Fibroblast of skin of back (primary cell): ENCODE results near the gene ATP1B1. TPM values are rescaled to one million over a fixed set of nuclear protein-coding genes. Genes with fewer than 3 reads are reported as not detected.
A peak's percentile ranks its signal among the peaks of the same experiment; 100 is the strongest.

Experiments used
- DNase-seq: peaks from one replicate; pipeline ENCODE4 v3.0.0-alpha.2; 2013
- polyA plus RNA-seq, 2 experiments: library from polyadenylated mRNA; unstranded; fragments of 120-200 nt; gene quantifications; one replicate each; pipeline ENCODE4 v1.2.1, GENCODE V29; 2013; ENCODE audit not compliant: insufficient read length in 2 of 2

Gene ATP1B1
- polyA plus RNA-seq (2013, experiment 1 of 2; ENCODE audit: insufficient read length): 16.1 TPM
- 14.8 TPM for polyA plus RNA-seq (2013, experiment 2 of 2; ENCODE audit: insufficient read length)

- peak; percentile 81 for DNase-seq
These were observed at the start of gene ATP1B1 for GRCh38 chr1:169106095-169106920. Gene ATP1B1, plus strand, starts transcription at chr1:169106690. Its CDS starts 140 bp downstream, at chr1:169106830.

- DNase-seq: no peak
These were observed 47.1 kb upstream of the ATP1B1 start for GRCh38 chr1:169059421-169059820.

DNA sequence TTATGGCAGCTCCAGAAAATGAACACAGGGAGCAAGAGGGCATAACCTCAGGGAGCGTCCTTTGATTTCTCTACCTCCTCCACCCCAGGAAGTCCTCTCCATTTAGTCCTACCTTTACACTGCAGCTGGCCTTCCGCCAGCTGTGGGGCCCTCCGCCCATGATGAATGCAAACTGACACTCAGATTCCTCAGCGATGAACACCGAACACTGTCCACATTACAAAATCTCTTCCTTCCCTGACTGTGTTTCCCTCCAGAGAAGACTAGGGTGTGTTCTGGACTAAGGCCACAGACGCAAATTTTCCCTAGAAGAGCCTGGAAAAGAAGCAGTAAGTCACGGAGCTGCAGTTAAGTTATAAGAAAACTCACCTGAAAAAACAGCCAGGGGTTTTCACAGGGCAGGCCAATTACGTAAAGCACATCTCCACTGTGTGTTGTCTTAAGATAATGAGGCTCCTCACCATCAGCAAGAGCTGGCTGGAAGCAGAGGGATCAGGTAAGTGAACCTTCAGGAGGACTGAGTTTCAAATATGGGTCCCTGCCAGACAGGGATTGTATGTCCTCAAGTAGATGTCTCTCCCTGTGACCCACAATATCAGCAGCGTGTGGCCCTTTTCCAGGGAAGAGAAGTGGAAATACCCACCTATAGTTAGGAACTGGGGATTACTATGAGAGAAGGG, 46.3 kb upstream of the ATP1B1 start:
- DNase-seq: peak; percentile 10

DNA sequence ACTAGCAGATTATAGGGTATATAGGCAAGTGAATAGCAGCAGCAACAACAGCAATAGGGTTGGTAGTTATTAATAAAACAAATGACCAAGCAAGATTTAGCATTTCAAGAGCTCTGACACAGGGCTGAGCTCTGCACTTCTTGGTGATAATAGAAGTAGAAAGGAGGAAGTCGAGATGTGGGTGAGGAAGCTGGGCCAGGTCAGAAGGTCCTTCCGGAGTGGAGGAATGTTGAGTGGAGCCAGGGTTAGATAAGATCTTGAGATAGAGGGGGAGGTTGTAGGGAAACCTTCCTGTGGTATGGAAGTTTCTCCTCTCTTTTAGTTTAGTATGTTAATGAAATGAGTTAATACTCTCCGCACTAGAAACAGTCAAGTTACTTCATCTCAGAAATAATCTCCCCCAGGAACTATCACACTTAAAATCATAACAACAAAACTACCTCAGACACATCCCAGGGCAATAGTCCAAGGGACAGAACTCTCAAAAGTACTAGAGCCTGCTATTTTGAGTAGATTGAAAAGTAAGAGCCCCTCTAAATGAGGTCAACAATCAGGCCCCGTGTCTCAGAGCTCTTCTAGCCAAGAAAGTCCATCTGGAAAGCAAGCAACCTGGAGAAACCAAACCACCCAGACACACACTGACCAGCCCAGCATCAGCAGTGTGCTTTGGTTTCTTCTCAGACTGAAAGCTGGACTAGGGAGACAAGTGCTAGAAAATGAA, 45.4 kb upstream of the ATP1B1 start:
- DNase-seq: no peak

DNA sequence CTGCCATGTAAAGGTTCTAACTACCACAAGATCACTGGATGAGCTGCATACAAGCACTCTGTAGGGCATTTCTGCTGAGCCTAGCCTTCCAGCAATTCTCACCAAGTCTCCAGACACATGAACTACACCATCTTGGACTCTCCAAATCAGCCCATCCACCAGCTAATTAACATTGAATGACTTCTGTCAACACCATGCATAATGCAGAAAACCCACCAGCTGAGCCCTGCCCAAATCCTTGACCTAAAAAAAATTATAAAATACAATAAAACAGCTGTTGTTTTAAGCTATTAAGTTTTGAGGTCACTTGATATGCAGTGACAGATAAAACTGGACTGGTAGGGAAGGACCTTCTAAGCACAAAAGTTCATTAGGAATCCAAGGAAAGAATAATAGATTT, 44.3 kb upstream of the ATP1B1 start:
- no peak for DNase-seq

- DNase-seq: no peak
These were observed 42.4 kb upstream of the ATP1B1 start for GRCh38 chr1:169064103-169064502.

GRCh38 chr1:169070547-169070946, 35.9 kb upstream of the ATP1B1 start:
- DNase-seq: no peak

DNA sequence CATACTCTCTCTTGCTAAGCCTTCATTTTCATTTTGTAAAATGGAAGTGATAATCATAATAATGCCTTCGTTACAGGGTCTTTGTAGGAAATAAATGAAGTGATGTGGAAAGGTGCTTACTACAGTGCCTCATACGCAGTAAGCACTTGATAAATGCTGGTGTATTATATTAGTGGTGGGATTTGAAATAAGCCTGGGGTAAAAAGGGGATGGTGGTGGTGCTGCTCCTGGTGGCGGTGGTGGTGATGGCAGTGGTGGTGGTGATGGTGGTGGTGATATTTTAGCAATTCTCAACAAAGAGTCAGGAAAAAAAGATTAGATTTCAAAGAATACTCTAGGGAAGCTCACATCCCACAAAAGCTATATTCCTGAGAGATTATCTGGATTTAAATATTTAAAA, 35.5 kb upstream of the ATP1B1 start:
- DNase-seq: no peak

DNA sequence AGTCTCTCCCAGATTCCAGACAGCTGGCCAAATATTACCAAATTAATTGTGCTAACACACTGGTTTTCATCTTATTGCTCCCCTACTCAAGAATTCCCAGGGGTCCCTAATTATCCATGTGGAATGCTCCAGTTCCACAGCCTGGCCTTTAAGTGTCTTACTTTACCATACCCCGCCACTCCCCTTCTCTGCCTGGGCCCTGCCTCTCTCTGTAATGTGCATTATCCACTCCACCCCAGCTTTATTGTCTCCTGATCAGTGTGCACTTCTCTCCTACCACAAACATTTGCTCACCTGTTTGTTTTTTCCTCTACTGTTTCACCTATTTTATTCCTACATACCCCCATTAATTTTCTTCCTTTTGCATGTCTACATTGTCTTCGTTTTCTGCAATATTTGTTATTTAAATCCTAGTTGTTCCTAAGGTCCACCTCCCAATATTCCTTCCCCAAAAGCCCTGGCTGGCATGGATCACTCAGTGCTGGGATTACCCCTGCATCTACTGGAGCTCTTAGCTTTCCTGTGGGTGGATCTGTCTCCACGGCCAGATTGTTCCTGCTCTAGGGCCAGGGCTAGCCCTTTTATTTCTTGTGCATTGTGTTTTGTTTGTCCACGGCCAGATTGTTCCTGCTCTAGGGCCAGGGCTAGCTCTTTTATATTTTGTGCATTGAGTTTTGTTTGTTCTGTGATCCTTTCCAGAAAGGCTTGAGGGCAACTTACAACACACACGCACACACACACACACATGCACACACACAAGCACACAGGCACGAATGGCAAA, 33.4 kb upstream of the ATP1B1 start:
- no peak for DNase-seq

DNA sequence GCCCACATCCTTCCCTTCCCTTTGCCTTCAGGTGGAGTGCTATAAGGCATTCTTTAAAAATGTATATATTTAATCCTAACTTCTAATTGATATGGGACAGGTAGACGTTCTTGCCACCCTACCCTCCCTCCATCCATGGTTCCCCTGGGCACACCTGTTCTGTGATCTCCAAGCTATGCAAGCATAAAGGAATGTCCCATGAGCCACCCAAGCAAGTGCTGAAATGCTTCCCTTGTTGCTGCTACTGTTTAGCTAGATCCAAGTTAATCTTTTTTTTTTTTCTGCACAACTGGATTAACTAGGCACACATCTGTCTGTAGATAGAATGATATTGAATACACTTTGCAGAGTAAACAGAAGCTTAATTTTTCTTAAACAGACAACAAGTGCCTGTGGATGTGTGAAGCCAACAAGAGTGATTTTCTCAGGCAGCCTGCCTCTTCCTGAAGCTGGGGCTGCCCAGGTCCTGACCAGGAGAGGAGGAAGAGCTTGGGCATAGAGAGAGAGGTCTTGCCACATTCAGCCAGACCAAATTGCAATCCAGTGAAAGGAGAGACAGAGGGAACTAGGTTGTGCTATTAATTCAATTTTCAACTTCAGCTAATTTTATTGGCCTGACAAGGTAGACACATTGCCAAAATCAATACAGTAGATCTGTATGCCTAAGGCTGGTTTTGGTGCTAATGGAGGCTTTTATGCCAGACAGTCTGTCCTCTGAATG, 28.2 kb upstream of the ATP1B1 start:
- no peak for DNase-seq

- peak; percentile 25 for DNase-seq
These were observed 24.9 kb upstream of the ATP1B1 start for GRCh38 chr1:169081503-169082123.

GRCh38 chr1:169085911-169086310, 20.6 kb upstream of the ATP1B1 start:
- no peak for DNase-seq

- peak; percentile 32 for DNase-seq
These were observed 19.7 kb upstream of the ATP1B1 start for GRCh38 chr1:169086603-169087455.

DNA sequence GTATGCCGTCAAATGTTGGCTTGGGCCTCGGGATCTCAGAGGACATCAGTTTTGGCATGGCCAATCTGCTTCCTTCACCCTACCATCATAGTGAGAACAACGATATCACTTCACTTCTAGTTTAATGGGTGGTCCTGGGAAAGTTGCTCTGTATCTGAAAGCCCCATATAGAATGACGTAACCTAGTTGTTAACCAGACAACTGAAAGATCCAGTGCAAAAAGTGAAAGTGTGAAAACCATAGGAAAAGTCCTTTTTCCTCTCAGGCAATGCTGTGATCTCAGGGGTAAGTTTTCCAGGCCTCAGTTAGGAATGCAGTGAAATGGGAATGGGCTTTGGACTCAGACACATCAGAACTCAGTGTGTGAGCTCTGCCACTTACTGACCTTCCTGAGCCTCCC, 18.6 kb upstream of the ATP1B1 start:
- no peak for DNase-seq

DNA sequence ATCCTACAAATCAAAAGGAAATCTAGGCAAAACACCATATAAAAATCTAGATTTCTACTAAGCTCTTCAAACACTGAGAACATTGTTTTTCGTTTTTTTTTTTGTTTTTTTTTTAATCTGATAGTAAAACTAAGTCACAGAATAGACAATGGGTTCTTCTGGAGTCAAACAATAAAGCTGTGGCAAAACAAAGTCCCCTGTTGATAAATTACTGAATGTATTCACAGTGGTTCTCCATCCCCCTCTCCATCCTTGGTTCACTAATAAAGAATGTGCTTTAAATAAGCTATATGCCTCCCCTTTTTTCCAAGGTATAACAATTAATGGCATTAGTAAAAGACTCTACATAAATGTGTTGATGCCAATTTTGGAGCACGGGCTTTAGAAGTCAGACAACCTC, 16.7 kb upstream of the ATP1B1 start:
- DNase-seq: no peak

DNA sequence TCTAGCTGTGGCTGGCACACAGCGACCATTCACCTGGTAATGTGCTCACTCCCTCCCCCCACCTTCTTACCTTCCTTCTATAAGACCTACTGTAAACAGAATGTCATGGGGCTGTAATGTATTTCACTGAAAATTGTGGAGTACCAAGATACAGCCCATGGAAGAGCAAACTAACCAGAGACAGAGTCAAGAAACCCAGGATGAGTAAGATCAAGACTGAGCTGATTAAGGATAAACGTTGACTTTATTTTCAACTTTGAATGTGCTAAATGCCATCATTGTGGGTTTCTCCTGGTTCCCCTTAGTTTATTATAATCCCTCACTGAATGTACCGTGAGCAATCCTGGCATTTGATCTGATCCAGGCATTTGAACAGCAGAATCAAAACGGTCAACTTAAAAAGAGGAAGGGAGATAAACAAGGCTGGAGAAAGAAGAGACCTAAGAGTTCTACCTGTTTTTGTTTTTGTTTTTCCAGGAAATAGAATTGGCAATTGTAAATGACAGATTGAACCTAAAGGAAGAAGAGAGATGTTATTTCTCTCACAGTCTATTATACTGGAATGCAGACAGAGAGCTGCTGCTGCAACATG, 16.1 kb upstream of the ATP1B1 start:
- no peak for DNase-seq

GRCh38 chr1:169090900-169091311, 15.6 kb upstream of the ATP1B1 start:
- no peak for DNase-seq

GRCh38 chr1:169091480-169091941, 15.0 kb upstream of the ATP1B1 start:
- DNase-seq: peak; percentile 31

- DNase-seq: no peak
These were observed 14.1 kb upstream of the ATP1B1 start for GRCh38 chr1:169092399-169092798.
